Brain pericyte (primary cell): ENCODE results near the gene CRIP1.

Experiments
- DNase-seq: peaks from one replicate; pipeline ENCODE4 v3.0.0-alpha.2; 2012; ENCODE audit warnings: low read depth, low spot score

CRIP1 gene

GRCh38 chr14:105503935-105504692, 17.4 kb downstream of the CRIP1 start:
- DNase-seq, result no peak

GRCh38 chr14:105505101-105505500, 18.4 kb downstream of the CRIP1 start:
- DNase-seq, result no peak

- no peak for DNase-seq
These were observed 20.6 kb downstream of the CRIP1 start for GRCh38 chr14:105507247-105507646.

- DNase-seq, result no peak
These were observed 21.4 kb downstream of the CRIP1 start for GRCh38 chr14:105508069-105508468.

GRCh38 chr14:105508601-105509000, 21.9 kb downstream of the CRIP1 start:
- no peak for DNase-seq

- no peak for DNase-seq
These were observed 30.4 kb downstream of the CRIP1 start for GRCh38 chr14:105517096-105517495.

GRCh38 chr14:105519946-105520698, 33.4 kb downstream of the CRIP1 start:
- DNase-seq, result no peak

- DNase-seq, result no peak
These were observed 38.6 kb downstream of the CRIP1 start for GRCh38 chr14:105525326-105525725.

- no peak for DNase-seq
These were observed 39.4 kb downstream of the CRIP1 start, which contains the start of gene TMEM121 for GRCh38 chr14:105525861-105526775. Gene TMEM121 (plus strand): TSS chr14:105526583. CDS start chr14:105528835, 2,252 bp downstream.

GRCh38 chr14:105526776-105527380, 40.2 kb downstream of the CRIP1 start:
- no peak for DNase-seq

- no peak for DNase-seq
These were observed 40.7 kb downstream of the CRIP1 start for GRCh38 chr14:105527381-105527825.

- no peak for DNase-seq
These were observed 41.3 kb downstream of the CRIP1 start for GRCh38 chr14:105527826-105528585.

GRCh38 chr14:105528586-105529318, 42.1 kb downstream of the CRIP1 start:
- DNase-seq, result no peak

GRCh38 chr14:105529319-105529568, 42.6 kb downstream of the CRIP1 start:
- DNase-seq, result no peak

- no peak for DNase-seq
These were observed 43.0 kb downstream of the CRIP1 start for GRCh38 chr14:105529569-105530284.

GRCh38 chr14:105530285-105531087, 43.8 kb downstream of the CRIP1 start:
- DNase-seq, result no peak

- no peak for DNase-seq
These were observed 44.6 kb downstream of the CRIP1 start for GRCh38 chr14:105531088-105531893.
